ENCODE measurements around the gene EEF1AKMT1. TPM values are rescaled to one million over a fixed set of nuclear protein-coding genes. Genes with fewer than 3 reads are reported as not detected.

The EEF1AKMT1 gene
- total and polyA plus RNA-seq, 4 donors = 4.2 to 11.2 (median 4.9) TPM

DNA sequence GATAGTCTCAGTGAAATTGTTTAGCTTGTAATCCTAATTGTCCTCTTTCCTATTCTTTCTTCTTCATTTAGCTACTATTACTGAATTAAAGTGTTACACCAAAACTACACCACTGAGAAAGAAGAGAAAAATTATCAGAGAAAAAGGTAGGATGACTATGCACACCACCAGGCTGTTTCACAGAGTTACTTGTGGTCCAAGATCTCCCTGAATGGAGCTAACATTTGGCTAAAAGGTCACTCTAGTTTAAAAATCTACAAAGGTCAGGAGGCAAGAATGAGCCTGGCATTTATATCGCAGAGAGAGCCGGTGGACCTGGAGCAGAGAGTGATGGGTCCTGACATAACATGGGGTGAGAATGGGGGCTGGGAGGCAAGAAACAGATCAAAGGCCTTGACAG, 37.0 kb upstream of the EEF1AKMT1 start:
- H3K27ac ChIP-seq (ENCODE audit: low read depth in 1 of 2, low read length in 2 of 2) = no peak overlapping the region
- H3K27me3 ChIP-seq (ENCODE audit: control insufficient read depth in 4 of 4, insufficient read depth in 4 of 4, low read length in 3 of 4) = no peaks in the 10 kb centered on the region
- DNase-seq (ENCODE audit: low spot score) = no peak
- H3K4me3 ChIP-seq (ENCODE audit: low read depth in 1 of 3, low read length in 3 of 3) = no peak overlapping the region
- H3K36me3 ChIP-seq (ENCODE audit: control insufficient read depth in 4 of 4, insufficient read depth in 3 of 4, low read depth in 1 of 4, low read length in 3 of 4) = peaks cover 1 to 21% (median 14%) of the 10 kb centered on the region in 4 donors
- 94% methylated on average over 2 of the region's 2 CpGs for WGBS
- no peak for TF ChIP-seq GABPA (IDR thresholded peaks at IDR 0.05 in 1 of 2, conservative IDR thresholded peaks at IDR 0.05 in 1 of 2)
- no peak for TF ChIP-seq SP1 (IDR thresholded peaks at IDR 0.05)
- TF ChIP-seq YY1 (IDR thresholded peaks at IDR 0.05) = no peak
- no peak for TF ChIP-seq FOXA1 (IDR thresholded peaks at IDR 0.05)
- TF ChIP-seq, protein P1, sequence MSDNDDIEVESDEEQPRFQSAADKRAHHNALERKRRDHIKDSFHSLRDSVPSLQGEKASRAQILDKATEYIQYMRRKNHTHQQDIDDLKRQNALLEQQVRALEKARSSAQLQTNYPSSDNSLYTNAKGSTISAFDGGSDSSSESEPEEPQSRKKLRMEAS (IDR thresholded peaks at IDR 0.05) = no peak
- no peak for TF ChIP-seq RXRA (IDR thresholded peaks at IDR 0.05)
- TF ChIP-seq NR2F2 (IDR thresholded peaks at IDR 0.05) = no peak
- TF ChIP-seq, protein P2, sequence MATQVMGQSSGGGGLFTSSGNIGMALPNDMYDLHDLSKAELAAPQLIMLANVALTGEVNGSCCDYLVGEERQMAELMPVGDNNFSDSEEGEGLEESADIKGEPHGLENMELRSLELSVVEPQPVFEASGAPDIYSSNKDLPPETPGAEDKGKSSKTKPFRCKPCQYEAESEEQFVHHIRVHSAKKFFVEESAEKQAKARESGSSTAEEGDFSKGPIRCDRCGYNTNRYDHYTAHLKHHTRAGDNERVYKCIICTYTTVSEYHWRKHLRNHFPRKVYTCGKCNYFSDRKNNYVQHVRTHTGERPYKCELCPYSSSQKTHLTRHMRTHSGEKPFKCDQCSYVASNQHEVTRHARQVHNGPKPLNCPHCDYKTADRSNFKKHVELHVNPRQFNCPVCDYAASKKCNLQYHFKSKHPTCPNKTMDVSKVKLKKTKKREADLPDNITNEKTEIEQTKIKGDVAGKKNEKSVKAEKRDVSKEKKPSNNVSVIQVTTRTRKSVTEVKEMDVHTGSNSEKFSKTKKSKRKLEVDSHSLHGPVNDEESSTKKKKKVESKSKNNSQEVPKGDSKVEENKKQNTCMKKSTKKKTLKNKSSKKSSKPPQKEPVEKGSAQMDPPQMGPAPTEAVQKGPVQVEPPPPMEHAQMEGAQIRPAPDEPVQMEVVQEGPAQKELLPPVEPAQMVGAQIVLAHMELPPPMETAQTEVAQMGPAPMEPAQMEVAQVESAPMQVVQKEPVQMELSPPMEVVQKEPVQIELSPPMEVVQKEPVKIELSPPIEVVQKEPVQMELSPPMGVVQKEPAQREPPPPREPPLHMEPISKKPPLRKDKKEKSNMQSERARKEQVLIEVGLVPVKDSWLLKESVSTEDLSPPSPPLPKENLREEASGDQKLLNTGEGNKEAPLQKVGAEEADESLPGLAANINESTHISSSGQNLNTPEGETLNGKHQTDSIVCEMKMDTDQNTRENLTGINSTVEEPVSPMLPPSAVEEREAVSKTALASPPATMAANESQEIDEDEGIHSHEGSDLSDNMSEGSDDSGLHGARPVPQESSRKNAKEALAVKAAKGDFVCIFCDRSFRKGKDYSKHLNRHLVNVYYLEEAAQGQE (IDR thresholded peaks at IDR 0.05) = no peak
- no peak for TF ChIP-seq RAD21 (IDR thresholded peaks at IDR 0.05)
- TF ChIP-seq FOXA2 (IDR thresholded peaks at IDR 0.05) = no peak
- TF ChIP-seq, protein P3, sequence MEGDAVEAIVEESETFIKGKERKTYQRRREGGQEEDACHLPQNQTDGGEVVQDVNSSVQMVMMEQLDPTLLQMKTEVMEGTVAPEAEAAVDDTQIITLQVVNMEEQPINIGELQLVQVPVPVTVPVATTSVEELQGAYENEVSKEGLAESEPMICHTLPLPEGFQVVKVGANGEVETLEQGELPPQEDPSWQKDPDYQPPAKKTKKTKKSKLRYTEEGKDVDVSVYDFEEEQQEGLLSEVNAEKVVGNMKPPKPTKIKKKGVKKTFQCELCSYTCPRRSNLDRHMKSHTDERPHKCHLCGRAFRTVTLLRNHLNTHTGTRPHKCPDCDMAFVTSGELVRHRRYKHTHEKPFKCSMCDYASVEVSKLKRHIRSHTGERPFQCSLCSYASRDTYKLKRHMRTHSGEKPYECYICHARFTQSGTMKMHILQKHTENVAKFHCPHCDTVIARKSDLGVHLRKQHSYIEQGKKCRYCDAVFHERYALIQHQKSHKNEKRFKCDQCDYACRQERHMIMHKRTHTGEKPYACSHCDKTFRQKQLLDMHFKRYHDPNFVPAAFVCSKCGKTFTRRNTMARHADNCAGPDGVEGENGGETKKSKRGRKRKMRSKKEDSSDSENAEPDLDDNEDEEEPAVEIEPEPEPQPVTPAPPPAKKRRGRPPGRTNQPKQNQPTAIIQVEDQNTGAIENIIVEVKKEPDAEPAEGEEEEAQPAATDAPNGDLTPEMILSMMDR (IDR thresholded peaks at IDR 0.05; ENCODE audit: low read depth, low read length, missing input control) = no peak
- TF ChIP-seq, protein P4, sequence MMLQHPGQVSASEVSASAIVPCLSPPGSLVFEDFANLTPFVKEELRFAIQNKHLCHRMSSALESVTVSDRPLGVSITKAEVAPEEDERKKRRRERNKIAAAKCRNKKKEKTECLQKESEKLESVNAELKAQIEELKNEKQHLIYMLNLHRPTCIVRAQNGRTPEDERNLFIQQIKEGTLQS (IDR thresholded peaks at IDR 0.05) = no peak
- TF ChIP-seq, protein P5, sequence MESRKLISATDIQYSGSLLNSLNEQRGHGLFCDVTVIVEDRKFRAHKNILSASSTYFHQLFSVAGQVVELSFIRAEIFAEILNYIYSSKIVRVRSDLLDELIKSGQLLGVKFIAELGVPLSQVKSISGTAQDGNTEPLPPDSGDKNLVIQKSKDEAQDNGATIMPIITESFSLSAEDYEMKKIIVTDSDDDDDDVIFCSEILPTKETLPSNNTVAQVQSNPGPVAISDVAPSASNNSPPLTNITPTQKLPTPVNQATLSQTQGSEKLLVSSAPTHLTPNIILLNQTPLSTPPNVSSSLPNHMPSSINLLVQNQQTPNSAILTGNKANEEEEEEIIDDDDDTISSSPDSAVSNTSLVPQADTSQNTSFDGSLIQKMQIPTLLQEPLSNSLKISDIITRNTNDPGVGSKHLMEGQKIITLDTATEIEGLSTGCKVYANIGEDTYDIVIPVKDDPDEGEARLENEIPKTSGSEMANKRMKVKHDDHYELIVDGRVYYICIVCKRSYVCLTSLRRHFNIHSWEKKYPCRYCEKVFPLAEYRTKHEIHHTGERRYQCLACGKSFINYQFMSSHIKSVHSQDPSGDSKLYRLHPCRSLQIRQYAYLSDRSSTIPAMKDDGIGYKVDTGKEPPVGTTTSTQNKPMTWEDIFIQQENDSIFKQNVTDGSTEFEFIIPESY (IDR thresholded peaks at IDR 0.05) = no peak
- no peak for TF ChIP-seq TAF1 (conservative IDR thresholded peaks at IDR 0.05)
- H3K9ac ChIP-seq (ENCODE audit: low read depth in 1 of 2, low read length in 2 of 2) = no peak overlapping the region
- H3K4me1 ChIP-seq (ENCODE audit: control insufficient read depth in 4 of 4, insufficient read depth in 4 of 4, low read length in 3 of 4) = no peaks in the 10 kb centered on the region
- H3K9me3 ChIP-seq (ENCODE audit: control insufficient read depth in 4 of 4, low read length in 3 of 4) = no peaks in the 10 kb centered on the region

DNA sequence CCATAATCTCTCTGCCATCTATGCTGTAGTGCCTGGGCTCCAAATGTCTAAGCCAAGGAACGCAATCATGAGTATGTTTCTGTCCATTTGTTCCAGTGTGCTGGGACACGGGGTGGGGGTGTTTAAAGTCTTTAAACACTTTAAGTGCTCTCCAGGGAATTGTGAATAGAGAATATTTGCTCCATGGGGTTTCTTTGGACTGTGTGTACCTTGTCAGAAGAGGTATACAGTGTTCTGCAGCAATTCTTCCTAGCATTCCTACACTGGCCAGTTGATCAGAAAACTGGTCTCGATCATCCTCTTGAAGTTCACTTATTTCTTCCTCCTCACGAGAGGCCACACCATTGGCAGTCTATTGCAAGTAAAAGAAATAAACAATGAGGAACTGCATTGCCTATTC, 35.1 kb upstream of the EEF1AKMT1 start:
- no peak for DNase-seq (ENCODE audit: low spot score)
- H3K27me3 ChIP-seq (ENCODE audit: control insufficient read depth in 4 of 4, insufficient read depth in 4 of 4, low read length in 3 of 4) = no peaks in the 10 kb centered on the region
- H3K36me3 ChIP-seq (ENCODE audit: control insufficient read depth in 4 of 4, insufficient read depth in 3 of 4, low read depth in 1 of 4, low read length in 3 of 4) = peaks cover 1 to 21% (median 14%) of the 10 kb centered on the region in 4 donors
- H3K4me3 ChIP-seq (ENCODE audit: low read depth in 1 of 3, low read length in 3 of 3) = no peak overlapping the region
- no peaks in the 10 kb centered on the region for H3K4me1 ChIP-seq (ENCODE audit: control insufficient read depth in 4 of 4, insufficient read depth in 4 of 4, low read length in 3 of 4)
- no peaks in the 10 kb centered on the region for H3K9me3 ChIP-seq (ENCODE audit: control insufficient read depth in 4 of 4, low read length in 3 of 4)
- whole genome bisulfite sequencing = 96% methylated on average over 4 of the region's 4 CpGs
- H3K27ac ChIP-seq (ENCODE audit: low read depth in 1 of 2, low read length in 2 of 2) = no peak overlapping the region
- H3K9ac ChIP-seq (ENCODE audit: low read depth in 1 of 2, low read length in 2 of 2) = no peak overlapping the region
- TF ChIP-seq RAD21 (IDR thresholded peaks at IDR 0.05) (no peak), HNF4G (IDR thresholded peaks at IDR 0.05) (no peak), SP1 (IDR thresholded peaks at IDR 0.05) (no peak), YY1 (IDR thresholded peaks at IDR 0.05) (no peak), RXRA (IDR thresholded peaks at IDR 0.05) (no peak), FOXA2 (IDR thresholded peaks at IDR 0.05) (no peak), GABPA (IDR thresholded peaks at IDR 0.05 in 1 of 2, conservative IDR thresholded peaks at IDR 0.05 in 1 of 2) (no peak), TAF1 (conservative IDR thresholded peaks at IDR 0.05) (no peak), JUND (IDR thresholded peaks at IDR 0.05) (no peak), NR2F2 (IDR thresholded peaks at IDR 0.05) (no peak), EGR1 (IDR thresholded peaks at IDR 0.05; ENCODE audit: low read depth in 2 of 2) (no peak)
- TF ChIP-seq, protein P4 (IDR thresholded peaks at IDR 0.05) = no peak
- TF ChIP-seq, protein P1 (IDR thresholded peaks at IDR 0.05) = no peak
- TF ChIP-seq, protein P5 (IDR thresholded peaks at IDR 0.05) = no peak

All from liver (tissue), 9 donors.